Smooth muscle cell (in vitro differentiated cells): ENCODE results near the gene PAPPA2. TPM values are rescaled to one million over a fixed set of nuclear protein-coding genes. Genes with fewer than 3 reads are reported as not detected.

Experiments
- DNase-seq: peaks from one replicate; lab custom pipeline; 2025; ENCODE audit not compliant: unreplicated experiment; lab: John Stamatoyannopoulos, UW
- H2AFZ ChIP-seq: fragments of 200-600 bp; sonication (generic); 2 replicates; pipeline ENCODE4 v1.6.0; 2016; ENCODE audit warnings: antibody characterized with exemption, low read depth, mild to moderate bottlenecking
- H3F3A ChIP-seq: fragments of 200-600 bp; sonication (generic); 2 replicates; pipeline ENCODE4 v1.6.0; 2017; ENCODE audit warnings: antibody characterized with exemption, low read depth
- H3K27ac ChIP-seq: fragments of 200-600 bp; sonication (generic); 2 replicates; pipeline ENCODE4 v1.5.1; 2016; ENCODE audit warnings: low read depth, mild to moderate bottlenecking
- H3K27me3 ChIP-seq: fragments of 200-600 bp; sonication (generic); 2 replicates; pipeline ENCODE4 v1.6.1; 2016; ENCODE audit warnings: low read depth, mild to moderate bottlenecking
- H3K36me3 ChIP-seq: fragments of 200-600 bp; sonication (generic); 2 replicates; pipeline ENCODE4 v1.5.1; 2016; ENCODE audit warnings: low read depth
- H3K4me1 ChIP-seq: fragments of 200-600 bp; sonication (generic); 2 replicates; pipeline ENCODE4 v1.5.1; 2016; ENCODE audit warnings: low read depth
- H3K4me2 ChIP-seq: fragments of 200-600 bp; sonication (generic); 2 replicates; pipeline ENCODE4 v1.6.0; 2016; ENCODE audit warnings: mild to moderate bottlenecking
- H3K4me3 ChIP-seq: fragments of 200-600 bp; sonication (generic); 2 replicates; pipeline ENCODE4 v1.5.1; 2016; ENCODE audit warnings: mild to moderate bottlenecking
- H3K79me2 ChIP-seq: fragments of 200-600 bp; sonication (generic); 2 replicates; pipeline ENCODE4 v1.6.0; 2016; ENCODE audit warnings: low read depth, mild to moderate bottlenecking
- H3K9ac ChIP-seq: fragments of 200-600 bp; sonication (generic); 2 replicates; pipeline ENCODE4 v1.6.0; 2016; ENCODE audit warnings: low read depth
- H3K9me3 ChIP-seq: fragments of 200-600 bp; sonication (generic); replicated peaks from 2 replicates; pipeline ENCODE4 v1.5.1; 2016; ENCODE audit warnings: low read depth
- H4K20me1 ChIP-seq: fragments of 200-600 bp; sonication (generic); 2 replicates; pipeline ENCODE4 v1.6.0; 2016; ENCODE audit warnings: low read depth
- CTCF ChIP-seq: fragments of 200-600 bp; sonication (generic); IDR thresholded peaks from 2 replicates; pipeline ENCODE4 v1.5.1; 2017; ENCODE audit warnings: borderline replicate concordance, mild to moderate bottlenecking, antibody characterized with exemption; ENCODE audit not compliant: insufficient read depth, poor library complexity, severe bottlenecking
- WGBS: methylation state at CpG from one replicate; pipeline ENCODE4 v1.1.7; 2016; ENCODE audit warnings: low lambda C conversion rate; 5-methylcytosine and 5-hydroxymethylcytosine counted together
- polyA plus RNA-seq: library from polyadenylated mRNA; unstranded; fragments of >200 nt; fragmentation: Nextera tagmentation; extraction: Ambion mirVana; gene quantifications from 2 replicates; pipeline ENCODE4 v1.2.1, GENCODE V29; 2016
- total RNA-seq: library from RNA; depleted of rRNA; stranded (reverse); fragments of >200 nt; gene quantifications from 2 replicates; pipeline ENCODE4 v1.2.3, GENCODE V29; 2014

PAPPA2 gene
- total and polyA plus RNA-seq, 2 experiments from 2014 or later, result 0.03 to 0.27 TPM

- Histone ChIP-seq H2AFZ (no peak overlapping the region), H3K36me3 (no peaks in the 10 kb centered on the region)
Observed at GRCh38 chr1:176501599-176501998, 38.6 kb downstream of the PAPPA2 start.

DNA sequence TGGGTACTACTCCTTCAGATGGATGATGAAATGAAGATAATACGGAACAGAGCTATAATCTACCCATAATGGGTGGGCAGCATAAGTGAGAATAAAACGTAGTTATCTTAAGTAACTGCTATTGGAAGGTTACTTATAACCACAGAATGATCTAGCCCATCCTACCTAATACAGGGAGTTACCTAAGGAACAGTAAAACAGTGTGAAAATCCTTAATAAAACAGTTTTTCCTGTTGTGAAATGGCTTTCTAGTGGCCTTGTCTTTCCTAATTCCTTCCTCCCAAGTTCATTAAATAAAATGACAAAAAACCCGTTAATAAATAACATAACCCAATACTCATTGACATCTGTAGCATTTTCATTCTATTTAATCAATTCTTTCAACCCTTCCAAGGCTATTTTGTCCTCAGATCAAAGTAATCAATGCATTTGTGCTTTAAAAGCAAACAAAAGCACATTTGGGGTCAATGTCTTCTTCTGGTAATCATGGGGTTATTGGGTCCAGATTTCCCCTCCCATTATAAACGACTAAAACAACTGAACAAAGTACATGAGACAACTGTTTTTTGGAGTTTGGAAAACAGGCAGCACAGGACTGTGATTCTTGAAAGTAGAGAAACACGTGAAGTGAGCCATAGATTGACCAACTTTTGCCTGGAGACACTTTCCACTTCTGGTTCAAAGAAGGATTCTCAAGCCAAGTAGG, 42.0 kb downstream of the PAPPA2 start:
- whole genome bisulfite sequencing, result 73% methylated on average over 5 of the region's 5 CpGs
- H3K27me3 ChIP-seq, result no peaks in the 10 kb centered on the region
- H2AFZ ChIP-seq, result no peak overlapping the region
- TF ChIP-seq CTCF, result no peak
- H3F3A ChIP-seq, result no peaks in the 10 kb centered on the region
- no peaks in the 10 kb centered on the region for H3K79me2 ChIP-seq
- no peak overlapping the region for H3K9ac ChIP-seq
- H3K4me1 ChIP-seq, result no peaks in the 10 kb centered on the region
- H3K36me3 ChIP-seq, result no peaks in the 10 kb centered on the region
- H4K20me1 ChIP-seq, result no peaks in the 10 kb centered on the region
- H3K4me2 ChIP-seq, result no peak overlapping the region
- DNase-seq, result no peak
- no peak overlapping the region for H3K27ac ChIP-seq
- H3K4me3 ChIP-seq, result no peak overlapping the region
- H3K9me3 ChIP-seq, result no peaks in the 10 kb centered on the region

More at GRCh38 chr1:176501599-176501998, 38.6 kb downstream of the PAPPA2 start:
- Histone ChIP-seq H3K9me3 (no peaks in the 10 kb centered on the region), H3K4me2 (no peak overlapping the region), H3K9ac (no peak overlapping the region), H3F3A (no peaks in the 10 kb centered on the region), H3K27ac (no peak overlapping the region), H4K20me1 (no peaks in the 10 kb centered on the region), H3K27me3 (no peaks in the 10 kb centered on the region), H3K4me1 (no peaks in the 10 kb centered on the region), H3K79me2 (no peaks in the 10 kb centered on the region), H3K4me3 (no peak overlapping the region)
- no peak for TF ChIP-seq CTCF
- 86% methylated on average over 2 of the region's 2 CpGs for WGBS
- no peak for DNase-seq

- H3K9me3 ChIP-seq, result no peaks in the 10 kb centered on the region
- H3K79me2 ChIP-seq, result no peaks in the 10 kb centered on the region
- H2AFZ ChIP-seq, result no peak overlapping the region
- H3K27me3 ChIP-seq, result no peaks in the 10 kb centered on the region
- no peak for TF ChIP-seq CTCF
- H4K20me1 ChIP-seq, result no peaks in the 10 kb centered on the region
- H3K4me3 ChIP-seq, result no peak overlapping the region
- H3K4me1 ChIP-seq, result no peaks in the 10 kb centered on the region
- no peak overlapping the region for H3K9ac ChIP-seq
- no peaks in the 10 kb centered on the region for H3K36me3 ChIP-seq
- DNase-seq, result no peak
- H3K27ac ChIP-seq, result no peak overlapping the region
- H3K4me2 ChIP-seq, result no peak overlapping the region
- no peaks in the 10 kb centered on the region for H3F3A ChIP-seq
Observed at GRCh38 chr1:176512966-176513365, 50.0 kb downstream of the PAPPA2 start.

DNA sequence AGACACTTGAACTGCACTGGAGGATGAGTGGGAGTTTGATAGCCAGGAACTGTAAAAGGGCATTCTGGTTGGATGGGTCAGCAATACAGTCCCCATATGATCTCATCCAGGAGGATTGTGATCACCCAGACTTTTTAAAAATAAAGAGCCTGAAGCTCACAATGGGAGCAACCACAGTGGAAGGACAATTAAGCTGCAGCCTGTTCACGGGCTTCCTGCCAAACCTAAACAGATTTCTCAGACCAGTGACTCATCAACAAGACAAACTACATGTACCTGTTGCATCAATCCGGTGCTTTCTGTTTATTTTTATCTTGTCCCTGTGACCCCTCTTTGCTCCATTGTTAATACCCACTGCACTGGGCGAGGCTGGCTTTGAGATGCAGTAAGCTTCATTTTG, 52.3 kb downstream of the PAPPA2 start:
- no peak overlapping the region for H3K9ac ChIP-seq
- no peaks in the 10 kb centered on the region for H3K9me3 ChIP-seq
- H3K36me3 ChIP-seq, result no peaks in the 10 kb centered on the region
- peak overlapping the region; percentile 53 for H3K4me2 ChIP-seq
- WGBS, result 29% methylated on average over 3 of the region's 3 CpGs
- H3K4me1 ChIP-seq, result no peaks in the 10 kb centered on the region
- peak overlapping the region; percentile 64 for H3K27ac ChIP-seq
- H3K4me3 ChIP-seq, result no peak overlapping the region
- H2AFZ ChIP-seq, result no peak overlapping the region
- no peak for TF ChIP-seq CTCF
- H4K20me1 ChIP-seq, result no peaks in the 10 kb centered on the region
- H3K27me3 ChIP-seq, result no peaks in the 10 kb centered on the region
- no peaks in the 10 kb centered on the region for H3K79me2 ChIP-seq
- no peak for DNase-seq
- H3F3A ChIP-seq, result no peaks in the 10 kb centered on the region
